PC-3 (cell line): ENCODE results near the gene COX7B. TPM values are rescaled to one million over a fixed set of nuclear protein-coding genes. Genes with fewer than 3 reads are reported as not detected.

ENCODE experiments used
- ATAC-seq: fragments of 200-7000 bp; cut with Tn5 transposase; 2 replicates; pipeline ENCODE4 v1.9.1; 2020; ENCODE audit warnings: mild to moderate bottlenecking, moderate library complexity
- BruUV-seq: library from RNA; stranded (reverse); fragments of 400-500 nt; replicated peaks from 2 replicates; lab custom pipeline; 2021; lab: Mats Ljungman, UMichigan
- CTCF ChIA-PET: fragments of 300-600 bp; sonication (Branson Sonifier 250); formaldehyde crosslinking; loops from one replicate; lab custom pipeline; 2022; ENCODE audit warnings: antibody characterized with exemption; lab: Charles Lee
- POLR2A ChIA-PET: fragments of 300-600 bp; sonication (Branson Sonifier 250); formaldehyde crosslinking; loops from one replicate; lab custom pipeline; 2022; ENCODE audit warnings: antibody characterized with exemption; ENCODE audit not compliant: unreplicated experiment; lab: Charles Lee
- DNase-seq: peaks from one replicate; pipeline ENCODE4 v3.0.0-alpha.2; 2015
- H2AFZ ChIP-seq: fragments of 300-600 bp; sonication (generic); 2 replicates; pipeline ENCODE4 v1.6.0; 2016; ENCODE audit warnings: antibody characterized with exemption, low read length
- H3F3A ChIP-seq: fragments of 300-600 bp; sonication (generic); one replicate; pipeline ENCODE4 v1.6.0; 2017; ENCODE audit warnings: antibody characterized with exemption, low read length, control low read depth, mild to moderate bottlenecking; ENCODE audit not compliant: unreplicated experiment
- H3K27ac ChIP-seq: fragments of 300-600 bp; sonication (generic); 2 replicates; pipeline ENCODE4 v1.5.1; 2016; ENCODE audit warnings: mild to moderate bottlenecking, low read length
- H3K27me3 ChIP-seq: fragments of 300-600 bp; sonication (generic); 2 replicates; pipeline ENCODE4 v1.6.1; 2016; ENCODE audit warnings: low read length, mixed read lengths
- H3K36me3 ChIP-seq: fragments of 300-600 bp; sonication (generic); 2 replicates; pipeline ENCODE4 v1.6.1; 2016; ENCODE audit warnings: low read depth, mixed run types, low read length, mixed read lengths
- H3K4me1 ChIP-seq: fragments of 300-600 bp; sonication (generic); 2 replicates; pipeline ENCODE4 v1.5.1; 2016; ENCODE audit warnings: low read length; ENCODE audit not compliant: insufficient read depth
- H3K4me2 ChIP-seq: fragments of 300-600 bp; sonication (generic); 2 replicates; pipeline ENCODE4 v1.6.0; 2016; ENCODE audit warnings: low read length
- H3K4me3 ChIP-seq: fragments of 300-600 bp; sonication (generic); 2 replicates; pipeline ENCODE4 v1.5.1; 2016; ENCODE audit warnings: mild to moderate bottlenecking, low read length, mixed read lengths
- H3K79me2 ChIP-seq: fragments of 300-600 bp; sonication (generic); 2 replicates; pipeline ENCODE4 v1.6.1; 2017; ENCODE audit warnings: low read length, mixed read lengths
- H3K9ac ChIP-seq: fragments of 300-600 bp; sonication (generic); 2 replicates; pipeline ENCODE4 v1.6.0; 2016; ENCODE audit warnings: mild to moderate bottlenecking, low read length
- H3K9me2 ChIP-seq: fragments of 300-600 bp; sonication (generic); replicated peaks from 2 replicates; pipeline ENCODE4 v1.6.1; 2016; ENCODE audit warnings: mixed run types, low read length, mixed read lengths
- H3K9me3 ChIP-seq: fragments of 300-600 bp; sonication (generic); 2 replicates; pipeline ENCODE4 v1.6.1; 2016; ENCODE audit warnings: low read length, mixed read lengths
- H4K20me1 ChIP-seq: fragments of 300-600 bp; sonication (generic); 2 replicates; pipeline ENCODE4 v1.6.1; 2016; ENCODE audit warnings: low read length, mixed read lengths
- EZH2 ChIP-seq: fragments of 300-600 bp; sonication (generic); IDR thresholded peaks from one replicate; pipeline ENCODE4 v1.6.1; 2017; ENCODE audit warnings: antibody characterized with exemption, mild to moderate bottlenecking, low read length; ENCODE audit not compliant: unreplicated experiment
- EZH2phosphoT487 ChIP-seq: fragments of 300-600 bp; sonication (generic); IDR thresholded peaks from 2 replicates; pipeline ENCODE4 v1.6.1; 2018; ENCODE audit warnings: mild to moderate bottlenecking, antibody characterized with exemption, low read length, borderline replicate concordance
- intact Hi-C: fragments of 100-400 bp; cut with micrococcal nuclease; formaldehyde crosslinking; loops from 2 replicates; pipeline ENCODE4 v1.9.0; 2023
- total RNA-seq: library from RNA; depleted of rRNA; stranded (reverse); fragments of >200 nt; gene quantifications from 2 replicates; pipeline ENCODE4 v1.2.3, GENCODE V29; 2014
- TF ChIP-seq, protein P1 (sequence below): fragments of 300-600 bp; sonication (generic); conservative IDR thresholded peaks from 2 replicates; pipeline ENCODE4 v1.5.1; 2017; ENCODE audit warnings: antibody characterized with exemption, low read depth, mild to moderate bottlenecking, low read length

COX7B gene
- total RNA-seq, 1 experiment from 2014 or later: 852 TPM

DNA sequence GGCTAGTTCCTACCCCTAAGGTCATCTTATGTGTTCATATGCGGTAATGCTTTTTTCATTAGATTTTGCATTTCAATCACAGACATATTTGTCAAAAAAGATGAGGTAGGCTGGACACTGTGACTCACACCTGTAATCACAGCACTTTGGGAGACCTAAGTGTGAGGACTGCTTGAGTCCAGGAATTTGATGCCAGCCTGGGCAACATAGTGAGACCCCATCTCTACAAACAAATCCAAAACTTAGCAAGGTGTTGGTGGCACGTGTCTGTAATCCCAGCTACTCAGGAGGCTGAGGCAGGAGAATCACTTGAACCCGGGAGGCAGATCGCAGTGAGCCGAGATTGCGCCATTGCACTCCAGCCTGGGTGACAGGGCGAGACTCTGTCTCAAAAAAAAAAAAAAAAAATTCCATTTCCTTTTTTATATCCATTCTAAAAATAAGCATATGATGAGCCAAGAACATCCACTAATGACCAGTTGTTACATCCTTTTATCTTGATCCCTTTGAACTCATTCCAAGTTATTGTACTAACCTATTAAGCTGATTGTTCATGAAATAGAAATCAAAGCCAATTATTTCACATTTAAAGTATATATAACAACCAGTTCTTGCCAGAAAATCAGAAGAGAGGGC lies 46.8 kb downstream of the COX7B start:
- POLR2A ChIA-PET: no interaction called here
- Histone ChIP-seq H2AFZ (no peak overlapping the region), H3F3A (no peaks in the 10 kb centered on the region), H3K4me3 (no peak overlapping the region), H3K27ac (no peak overlapping the region), H3K9me3 (no peaks in the 10 kb centered on the region), H3K9ac (no peak overlapping the region), H3K27me3 (no peaks in the 10 kb centered on the region), H3K4me1 (no peaks in the 10 kb centered on the region), H3K36me3 (no peaks in the 10 kb centered on the region), H3K79me2 (no peaks in the 10 kb centered on the region), H3K9me2 (no peaks in the 10 kb centered on the region), H3K4me2 (no peak overlapping the region), H4K20me1 (no peaks in the 10 kb centered on the region)
- intact Hi-C loops: no loop called here
- ATAC-seq (no peak), DNase-seq (no peak)
- BruUV-seq: no TSS peak
- CTCF ChIA-PET: no interaction called here
- TF ChIP-seq, protein P1, sequence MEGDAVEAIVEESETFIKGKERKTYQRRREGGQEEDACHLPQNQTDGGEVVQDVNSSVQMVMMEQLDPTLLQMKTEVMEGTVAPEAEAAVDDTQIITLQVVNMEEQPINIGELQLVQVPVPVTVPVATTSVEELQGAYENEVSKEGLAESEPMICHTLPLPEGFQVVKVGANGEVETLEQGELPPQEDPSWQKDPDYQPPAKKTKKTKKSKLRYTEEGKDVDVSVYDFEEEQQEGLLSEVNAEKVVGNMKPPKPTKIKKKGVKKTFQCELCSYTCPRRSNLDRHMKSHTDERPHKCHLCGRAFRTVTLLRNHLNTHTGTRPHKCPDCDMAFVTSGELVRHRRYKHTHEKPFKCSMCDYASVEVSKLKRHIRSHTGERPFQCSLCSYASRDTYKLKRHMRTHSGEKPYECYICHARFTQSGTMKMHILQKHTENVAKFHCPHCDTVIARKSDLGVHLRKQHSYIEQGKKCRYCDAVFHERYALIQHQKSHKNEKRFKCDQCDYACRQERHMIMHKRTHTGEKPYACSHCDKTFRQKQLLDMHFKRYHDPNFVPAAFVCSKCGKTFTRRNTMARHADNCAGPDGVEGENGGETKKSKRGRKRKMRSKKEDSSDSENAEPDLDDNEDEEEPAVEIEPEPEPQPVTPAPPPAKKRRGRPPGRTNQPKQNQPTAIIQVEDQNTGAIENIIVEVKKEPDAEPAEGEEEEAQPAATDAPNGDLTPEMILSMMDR: no peak
- no peak for TF ChIP-seq EZH2
- TF ChIP-seq EZH2phosphoT487: no peak

DNA sequence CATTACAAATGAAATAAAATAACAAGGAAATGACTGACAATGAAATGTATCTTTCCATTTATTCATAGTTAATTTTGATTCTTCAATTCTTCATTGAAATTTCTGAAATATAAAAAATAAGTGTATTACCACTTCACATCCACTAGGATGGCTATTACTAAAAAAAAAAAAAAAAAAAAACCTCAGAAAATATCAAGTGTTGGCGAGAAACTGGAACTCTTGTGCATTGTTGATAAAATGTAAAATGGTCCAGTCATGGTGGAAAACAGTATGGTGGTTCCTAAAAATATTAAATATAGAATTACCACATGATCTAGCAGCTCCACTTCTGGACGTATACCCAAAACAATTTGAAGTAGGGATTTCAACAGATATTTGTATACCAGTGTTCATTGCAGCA lies 47.3 kb downstream of the COX7B start:
- no peaks in the 10 kb centered on the region for H3K79me2 ChIP-seq
- no peak overlapping the region for H3K27ac ChIP-seq
- H3K4me3 ChIP-seq: no peak overlapping the region
- H3K9me2 ChIP-seq: no peaks in the 10 kb centered on the region
- no peak for TF ChIP-seq EZH2phosphoT487
- TF ChIP-seq EZH2: no peak
- TF ChIP-seq, protein P1: no peak; the same call in 1 of the 2 replicates
- H3K4me2 ChIP-seq: no peak overlapping the region
- POLR2A ChIA-PET: no interaction called here
- BruUV-seq: no TSS peak
- no peak for ATAC-seq
- H3K36me3 ChIP-seq: no peaks in the 10 kb centered on the region
- no peaks in the 10 kb centered on the region for H3F3A ChIP-seq
- no peak for DNase-seq
- no peaks in the 10 kb centered on the region for H4K20me1 ChIP-seq
- H3K9ac ChIP-seq: no peak overlapping the region
- no peaks in the 10 kb centered on the region for H3K27me3 ChIP-seq
- CTCF ChIA-PET: no interaction called here
- no peak overlapping the region for H2AFZ ChIP-seq
- intact Hi-C loops: no loop called here
- H3K9me3 ChIP-seq: no peaks in the 10 kb centered on the region
- H3K4me1 ChIP-seq: no peaks in the 10 kb centered on the region

DNA sequence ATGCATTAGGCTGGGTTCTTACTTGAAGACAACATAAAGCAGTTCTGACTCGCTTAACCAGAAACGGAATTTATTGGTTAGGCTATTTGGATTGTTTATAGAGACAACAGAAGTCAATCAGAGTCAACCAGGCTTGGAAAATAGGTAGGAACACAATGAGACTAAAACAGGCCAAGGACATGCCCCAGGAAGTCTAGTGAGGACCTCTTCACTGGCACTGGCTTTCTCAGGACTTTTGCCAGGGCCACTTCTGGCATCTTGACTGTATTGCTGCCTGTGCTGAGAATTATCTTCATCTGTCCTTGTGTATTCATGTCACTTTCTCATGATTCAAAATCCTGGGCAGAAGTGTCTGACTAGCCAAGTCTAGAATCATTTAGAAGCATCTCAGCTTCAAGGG lies 50.6 kb downstream of the COX7B start:
- no peak overlapping the region for H3K9ac ChIP-seq
- H4K20me1 ChIP-seq: no peaks in the 10 kb centered on the region
- H3K4me2 ChIP-seq: no peak overlapping the region
- H3K4me3 ChIP-seq: no peak overlapping the region
- ChIA-PET POLR2A (no interaction called here), CTCF (no interaction called here)
- no TSS peak for BruUV-seq
- no peaks in the 10 kb centered on the region for H3K27me3 ChIP-seq
- H3K9me3 ChIP-seq: no peaks in the 10 kb centered on the region
- H3F3A ChIP-seq: no peaks in the 10 kb centered on the region
- H3K27ac ChIP-seq: no peak overlapping the region
- no peak overlapping the region for H2AFZ ChIP-seq
- ATAC-seq (no peak), DNase-seq (no peak)
- H3K79me2 ChIP-seq: no peaks in the 10 kb centered on the region
- no peaks in the 10 kb centered on the region for H3K36me3 ChIP-seq
- no peaks in the 10 kb centered on the region for H3K9me2 ChIP-seq
- peaks cover 12% of the 10 kb centered on the region for H3K4me1 ChIP-seq
- TF ChIP-seq, protein P1: no peak
- TF ChIP-seq EZH2 (no peak), EZH2phosphoT487 (no peak)
- intact Hi-C loops: no loop called here
